ENCODE data around the gene MACROD2.

DNA sequence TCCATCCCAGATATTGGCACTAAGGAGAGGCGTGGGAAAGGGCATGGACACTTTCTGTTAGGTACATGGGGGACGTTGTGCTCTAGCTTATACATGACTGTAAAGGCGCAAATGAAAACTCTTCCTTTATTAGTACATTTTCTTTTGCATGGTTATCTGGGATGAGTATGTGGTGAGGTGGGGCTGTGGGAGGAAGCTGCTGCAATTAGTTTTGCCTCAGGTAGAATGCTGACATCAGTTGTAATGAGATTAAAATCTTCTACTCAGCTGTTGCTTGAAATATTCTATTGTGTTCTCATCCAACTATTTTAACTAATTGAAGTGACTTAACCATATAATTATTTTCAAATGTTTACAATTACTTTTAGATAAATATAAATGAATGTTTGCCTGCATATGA, 560.4 kb downstream of the MACROD2 start:
- TF ChIP-seq GLIS3 (CRISPR knock-in tag; IDR thresholded peaks at IDR 0.05): no peak
- TF ChIP-seq, protein P1, sequence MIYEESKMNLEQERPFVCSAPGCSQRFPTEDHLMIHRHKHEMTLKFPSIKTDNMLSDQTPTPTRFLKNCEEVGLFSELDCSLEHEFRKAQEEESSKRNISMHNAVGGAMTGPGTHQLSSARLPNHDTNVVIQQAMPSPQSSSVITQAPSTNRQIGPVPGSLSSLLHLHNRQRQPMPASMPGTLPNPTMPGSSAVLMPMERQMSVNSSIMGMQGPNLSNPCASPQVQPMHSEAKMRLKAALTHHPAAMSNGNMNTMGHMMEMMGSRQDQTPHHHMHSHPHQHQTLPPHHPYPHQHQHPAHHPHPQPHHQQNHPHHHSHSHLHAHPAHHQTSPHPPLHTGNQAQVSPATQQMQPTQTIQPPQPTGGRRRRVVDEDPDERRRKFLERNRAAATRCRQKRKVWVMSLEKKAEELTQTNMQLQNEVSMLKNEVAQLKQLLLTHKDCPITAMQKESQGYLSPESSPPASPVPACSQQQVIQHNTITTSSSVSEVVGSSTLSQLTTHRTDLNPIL (CRISPR knock-in tag; IDR thresholded peaks at IDR 0.05; ENCODE audit: low read depth): no peak
- no peak for TF ChIP-seq ARNTL (CRISPR knock-in tag; IDR thresholded peaks at IDR 0.05; ENCODE audit: borderline replicate concordance, low read depth)
